ENCODE results near the gene NAV2.

- TF ChIP-seq, protein P1, sequence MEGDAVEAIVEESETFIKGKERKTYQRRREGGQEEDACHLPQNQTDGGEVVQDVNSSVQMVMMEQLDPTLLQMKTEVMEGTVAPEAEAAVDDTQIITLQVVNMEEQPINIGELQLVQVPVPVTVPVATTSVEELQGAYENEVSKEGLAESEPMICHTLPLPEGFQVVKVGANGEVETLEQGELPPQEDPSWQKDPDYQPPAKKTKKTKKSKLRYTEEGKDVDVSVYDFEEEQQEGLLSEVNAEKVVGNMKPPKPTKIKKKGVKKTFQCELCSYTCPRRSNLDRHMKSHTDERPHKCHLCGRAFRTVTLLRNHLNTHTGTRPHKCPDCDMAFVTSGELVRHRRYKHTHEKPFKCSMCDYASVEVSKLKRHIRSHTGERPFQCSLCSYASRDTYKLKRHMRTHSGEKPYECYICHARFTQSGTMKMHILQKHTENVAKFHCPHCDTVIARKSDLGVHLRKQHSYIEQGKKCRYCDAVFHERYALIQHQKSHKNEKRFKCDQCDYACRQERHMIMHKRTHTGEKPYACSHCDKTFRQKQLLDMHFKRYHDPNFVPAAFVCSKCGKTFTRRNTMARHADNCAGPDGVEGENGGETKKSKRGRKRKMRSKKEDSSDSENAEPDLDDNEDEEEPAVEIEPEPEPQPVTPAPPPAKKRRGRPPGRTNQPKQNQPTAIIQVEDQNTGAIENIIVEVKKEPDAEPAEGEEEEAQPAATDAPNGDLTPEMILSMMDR (IDR thresholded peaks at IDR 0.05), result no peak
- TF ChIP-seq POLR2A (IDR thresholded peaks at IDR 0.05), result no peak
These were observed 153.9 kb downstream of the NAV2 start for GRCh38 chr11:19866521-19866920.

Measured in testis (tissue), 2 donors.